ENCODE data around the gene THNSL1. TPM values are rescaled to one million over a fixed set of nuclear protein-coding genes. Genes with fewer than 3 reads are reported as not detected.

THNSL1 gene
- total and polyA plus RNA-seq, 2 of the 8 experiments (the other 6 are each of a cell fraction or from before 2014, with no cell fraction given) = 1.4 to 3.1 TPM

GRCh38 chr10:25024528-25024927 is 8.1 kb downstream of the THNSL1 start (continued):
- no peak for TF ChIP-seq EZH2 (IDR thresholded peaks at IDR 0.05; ENCODE audit: low read depth, low read length, severe bottlenecking)
- TF ChIP-seq CHD1 (IDR thresholded peaks at IDR 0.05; ENCODE audit: low read depth, low read length) = no peak
- TF ChIP-seq MAX (IDR thresholded peaks at IDR 0.05) = no peak
- no peak for TF ChIP-seq FOSL1 (IDR thresholded peaks at IDR 0.05; ENCODE audit: insufficient read depth, low read depth, low read length)
- TF ChIP-seq MAFK (IDR thresholded peaks at IDR 0.05; ENCODE audit: low read depth, low read length) = no peak
- TF ChIP-seq NANOG (IDR thresholded peaks at IDR 0.05; ENCODE audit: insufficient read depth, low read depth, low read length, poor library complexity, severe bottlenecking) = no peak
